ENCODE data around the gene TRIM31. TPM values are rescaled to one million over a fixed set of nuclear protein-coding genes. Genes with fewer than 3 reads are reported as not detected.

The TRIM31 gene
- polyA plus RNA-seq, 1 of the 3 experiments (the other 2 are of a cell fraction), result not detected

DNA sequence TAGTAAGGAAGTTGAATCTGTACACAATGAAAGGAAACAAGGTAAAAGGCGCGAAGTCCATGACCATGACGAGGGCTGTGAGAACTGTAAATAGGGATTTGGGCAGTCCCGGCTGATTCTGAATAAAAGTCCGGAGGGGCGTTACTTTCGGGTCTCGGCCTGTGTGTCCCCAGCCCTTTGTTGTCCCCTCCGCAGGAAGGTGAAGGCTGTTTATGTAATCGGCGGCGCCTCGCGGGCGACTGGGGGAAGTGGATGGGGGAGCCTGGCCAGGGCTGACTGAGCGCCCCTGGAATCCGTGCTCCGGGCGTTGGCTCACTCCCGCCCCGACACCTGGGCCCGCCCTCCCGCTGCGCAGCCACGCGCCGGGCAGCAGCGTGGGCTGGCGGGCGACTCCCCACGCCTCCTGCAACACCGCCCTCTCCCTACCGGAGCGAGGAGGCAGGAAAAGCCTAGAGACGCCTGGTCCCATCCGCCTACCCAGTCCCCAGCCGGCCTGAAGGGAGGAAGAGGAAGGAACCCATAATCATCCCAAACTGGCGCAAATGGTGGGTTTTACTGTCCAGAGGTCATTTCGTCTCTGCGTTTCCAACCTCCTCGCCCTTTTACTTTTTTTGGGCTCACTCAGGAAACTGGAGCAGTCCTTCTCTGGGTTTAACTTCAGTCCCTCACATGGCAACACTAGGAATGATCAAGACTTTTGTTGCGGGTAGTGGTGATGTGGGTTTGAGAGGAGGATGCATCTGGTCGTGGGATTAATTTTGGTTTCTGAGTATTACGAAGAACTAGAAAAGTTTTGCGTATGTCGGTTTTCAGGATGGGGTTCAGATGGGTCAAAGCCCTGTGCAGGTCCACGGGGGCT is 12.1 kb downstream of the TRIM31 start:
- WGBS (ENCODE audit: low lambda C conversion rate), result 22% methylated on average over 39 of the region's 47 CpGs
- Histone ChIP-seq H3K36me3 (replicated peaks in 1 of 2; ENCODE audit: control insufficient read depth in 1 of 2, insufficient read depth in 2 of 2, low read length in 1 of 2) (no peaks in the 10 kb centered on the region), H3K4me1 (ENCODE audit: control insufficient read depth in 1 of 2, insufficient read depth in 2 of 2, low read depth in 1 of 2, low read length in 1 of 2) (peaks cover 5 to 11% of the 10 kb centered on the region in 2 experiments; a peak in 2 of 4 replicates), H3K4me3 (ENCODE audit: low read depth in 2 of 2, low read length in 1 of 2) (peak overlapping the region in 1 of 2 experiments; percentile 17; a peak in 1 of 4 replicates), H3K9ac (no peak overlapping the region), H3F3A (replicated peaks; ENCODE audit: insufficient read depth) (peaks cover 6% of the 10 kb centered on the region), H3K27me3 (ENCODE audit: insufficient read depth) (peaks cover 76% of the 10 kb centered on the region), H3K9me2 (no peaks in the 10 kb centered on the region), H3K4me2 (peak overlapping the region; percentile 60), H3K9me3 (no peaks in the 10 kb centered on the region), H2AFZ (ENCODE audit: low read depth) (peak overlapping the region; percentile 43; the same call in 1 of the 2 replicates), H4K20me1 (ENCODE audit: insufficient read depth) (no peaks in the 10 kb centered on the region), H3K79me2 (ENCODE audit: insufficient read depth) (no peaks in the 10 kb centered on the region), H3K27ac (ENCODE audit: low read depth in 2 of 2, low read length in 1 of 2) (no peak overlapping the region)
- peak; percentile 25; the same call in 1 of the 2 replicates for TF ChIP-seq EZH2phosphoT487 (IDR thresholded peaks at IDR 0.05; ENCODE audit: borderline replicate concordance, low read depth)
- no peak for TF ChIP-seq GABPA (IDR thresholded peaks at IDR 0.05; ENCODE audit: low read depth)
- TF ChIP-seq MXI1 (IDR thresholded peaks at IDR 0.05; ENCODE audit: low read depth, low read length), result no peak
- TF ChIP-seq NFIC (IDR thresholded peaks at IDR 0.05; ENCODE audit: borderline replicate concordance), result no peak
- TF ChIP-seq NRF1 (IDR thresholded peaks at IDR 0.05; ENCODE audit: low read depth, low read length), result no peak
- ChIA-PET POLR2A (no interaction called here), CTCF (interaction anchor here (1.1 to 8.9 kb wide), 5 partner anchors 31 to 266 kb away, joined by 3 to 207 read pairs (median 5); no protein-coding TSS in a partner anchor)
- peak; percentile 45 for DNase-seq

DNA sequence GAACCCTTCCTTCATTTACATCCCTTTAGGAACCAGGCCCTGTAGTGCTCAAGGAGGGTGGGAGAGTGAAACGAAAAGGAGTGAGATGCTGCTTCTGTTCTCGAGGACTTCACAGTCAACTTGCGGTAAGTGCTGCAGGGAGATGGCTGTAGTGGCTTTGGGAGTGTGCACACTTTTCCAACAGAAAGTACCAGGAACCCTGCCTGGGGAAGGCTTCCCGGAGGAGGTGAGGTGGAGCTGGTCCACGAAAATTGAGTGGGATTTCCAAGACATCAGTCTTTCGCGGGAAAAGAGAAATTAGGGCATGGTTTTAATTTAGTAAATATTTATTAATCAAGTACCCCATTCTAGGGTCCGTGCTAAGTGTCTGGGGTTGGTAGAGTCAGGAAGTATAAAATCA is 12.7 kb downstream of the TRIM31 start:
- TF ChIP-seq TCF12 (IDR thresholded peaks at IDR 0.05) (no peak), GATA2 (CRISPR knock-in tag; IDR thresholded peaks at IDR 0.05) (no peak), RFX5 (IDR thresholded peaks at IDR 0.05; ENCODE audit: low read length) (no peak)
- peaks cover 78% of the 10 kb centered on the region for H3K27me3 ChIP-seq (ENCODE audit: insufficient read depth)
- ChIA-PET POLR2A (no interaction called here), CTCF (interaction anchor here (1.3 kb wide), 1 partner anchor 31 kb away, joined by 5 read pairs; no protein-coding TSS in a partner anchor)
- H3K79me2 ChIP-seq (ENCODE audit: insufficient read depth), result no peaks in the 10 kb centered on the region
- no peak overlapping the region for H3K9ac ChIP-seq
- no peaks in the 10 kb centered on the region for H3K36me3 ChIP-seq (replicated peaks in 1 of 2; ENCODE audit: control insufficient read depth in 1 of 2, insufficient read depth in 2 of 2, low read length in 1 of 2)
- H2AFZ ChIP-seq (ENCODE audit: low read depth), result no peak overlapping the region
- no peak for DNase-seq
- 19% methylated on average over 8 of the region's 8 CpGs for WGBS (ENCODE audit: low lambda C conversion rate)
- no peaks in the 10 kb centered on the region for H3K9me3 ChIP-seq
- no peak overlapping the region for H3K27ac ChIP-seq (ENCODE audit: low read depth in 2 of 2, low read length in 1 of 2)
- peaks cover 6% of the 10 kb centered on the region for H3F3A ChIP-seq (replicated peaks; ENCODE audit: insufficient read depth)
- H4K20me1 ChIP-seq (ENCODE audit: insufficient read depth), result no peaks in the 10 kb centered on the region
- peak overlapping the region; percentile 60 for H3K4me2 ChIP-seq
- peaks cover 5 to 11% of the 10 kb centered on the region in 2 experiments; a peak in 2 of 4 replicates for H3K4me1 ChIP-seq (ENCODE audit: control insufficient read depth in 1 of 2, insufficient read depth in 2 of 2, low read depth in 1 of 2, low read length in 1 of 2)
- no peak overlapping the region for H3K4me3 ChIP-seq (ENCODE audit: low read depth in 2 of 2, low read length in 1 of 2)
- H3K9me2 ChIP-seq, result no peaks in the 10 kb centered on the region

DNA sequence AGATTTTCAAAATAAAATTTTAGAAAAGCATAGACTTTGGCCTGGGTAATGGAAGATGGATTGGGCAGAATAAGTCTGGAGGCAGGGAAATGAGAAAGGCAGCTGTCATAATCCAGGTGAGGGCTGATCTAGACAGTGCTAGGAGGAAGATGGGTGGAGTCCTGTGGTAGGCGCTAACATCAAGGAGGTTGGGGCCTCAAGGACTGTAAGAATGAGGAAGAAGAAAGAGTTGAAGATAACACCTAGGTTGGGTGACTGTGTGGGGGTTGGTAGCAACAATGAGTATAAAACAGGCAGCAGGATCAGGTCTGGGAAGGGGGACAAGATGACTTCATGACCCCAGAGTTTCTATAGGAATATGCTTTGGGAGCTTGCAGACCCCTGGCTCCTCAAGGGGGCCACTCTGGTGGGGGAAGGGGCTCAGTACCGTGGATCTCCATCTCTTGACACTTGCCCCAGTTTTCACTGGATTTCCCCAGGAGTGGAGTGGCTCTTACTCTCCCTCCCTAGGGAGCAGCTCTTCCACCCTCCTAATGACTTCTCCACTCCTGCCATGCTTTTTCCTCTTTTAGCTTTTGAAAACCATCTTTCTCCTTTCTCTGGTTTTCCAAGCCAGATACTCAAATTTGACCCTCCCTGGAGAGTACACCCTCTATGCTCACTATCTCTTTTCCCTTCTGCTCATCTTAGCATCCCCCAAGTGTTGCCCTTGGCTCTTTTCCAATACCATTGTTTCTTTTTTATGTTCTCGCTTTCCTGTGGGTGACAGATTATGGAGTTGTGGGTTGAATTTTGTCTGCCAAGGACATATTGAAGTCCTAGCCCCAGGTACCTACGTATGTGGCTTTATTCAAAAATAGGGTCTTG is 14.8 kb downstream of the TRIM31 start:
- H3F3A ChIP-seq (replicated peaks; ENCODE audit: insufficient read depth), result peaks cover 6% of the 10 kb centered on the region
- DNase-seq, result no peak
- CTCF ChIA-PET, result interaction anchor here (1.3 kb wide), 1 partner anchor 33 kb away, joined by 6 read pairs; no protein-coding TSS in a partner anchor
- no peak overlapping the region for H3K4me2 ChIP-seq
- POLR2A ChIA-PET, result no interaction called here
- H3K79me2 ChIP-seq (ENCODE audit: insufficient read depth), result no peaks in the 10 kb centered on the region
- H3K9me2 ChIP-seq, result no peaks in the 10 kb centered on the region
- TF ChIP-seq, protein P1, sequence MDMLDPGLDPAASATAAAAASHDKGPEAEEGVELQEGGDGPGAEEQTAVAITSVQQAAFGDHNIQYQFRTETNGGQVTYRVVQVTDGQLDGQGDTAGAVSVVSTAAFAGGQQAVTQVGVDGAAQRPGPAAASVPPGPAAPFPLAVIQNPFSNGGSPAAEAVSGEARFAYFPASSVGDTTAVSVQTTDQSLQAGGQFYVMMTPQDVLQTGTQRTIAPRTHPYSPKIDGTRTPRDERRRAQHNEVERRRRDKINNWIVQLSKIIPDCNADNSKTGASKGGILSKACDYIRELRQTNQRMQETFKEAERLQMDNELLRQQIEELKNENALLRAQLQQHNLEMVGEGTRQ (IDR thresholded peaks at IDR 0.05; ENCODE audit: borderline replicate concordance, low read depth, low read length), result no peak
- no peak for TF ChIP-seq MXI1 (IDR thresholded peaks at IDR 0.05; ENCODE audit: low read depth, low read length)
- no peak for TF ChIP-seq TCF12 (IDR thresholded peaks at IDR 0.05)
- no peak for TF ChIP-seq JUND (IDR thresholded peaks at IDR 0.05)
- 34% methylated on average over 3 of the region's 4 CpGs for WGBS (ENCODE audit: low lambda C conversion rate)
- H4K20me1 ChIP-seq (ENCODE audit: insufficient read depth), result no peaks in the 10 kb centered on the region
- peaks cover 80% of the 10 kb centered on the region for H3K27me3 ChIP-seq (ENCODE audit: insufficient read depth)
- no peaks in the 10 kb centered on the region for H3K36me3 ChIP-seq (replicated peaks in 1 of 2; ENCODE audit: control insufficient read depth in 1 of 2, insufficient read depth in 2 of 2, low read length in 1 of 2)
- H3K4me3 ChIP-seq (ENCODE audit: low read depth in 2 of 2, low read length in 1 of 2), result no peak overlapping the region
- no peak overlapping the region for H3K9ac ChIP-seq
- H3K4me1 ChIP-seq (ENCODE audit: control insufficient read depth in 1 of 2, insufficient read depth in 2 of 2, low read depth in 1 of 2, low read length in 1 of 2), result peaks cover 5 to 6% of the 10 kb centered on the region in 2 experiments; a peak in 2 of 4 replicates
- no peak overlapping the region for H2AFZ ChIP-seq (ENCODE audit: low read depth)
- no peak overlapping the region for H3K27ac ChIP-seq (ENCODE audit: low read depth in 2 of 2, low read length in 1 of 2)
- H3K9me3 ChIP-seq, result no peaks in the 10 kb centered on the region
